Measurements from ENCODE around the gene TBC1D1.

TBC1D1 gene

GRCh38 chr4:38123555-38123954 is 232.7 kb downstream of the TBC1D1 start:
- Histone ChIP-seq H3K36me3 (peaks cover 91% of the 10 kb centered on the region), H3K9me3 (no peaks in the 10 kb centered on the region), H3K27ac (no peak overlapping the region), H3K4me1 (ENCODE audit: control insufficient read depth in 1 of 2, insufficient read depth in 1 of 2, low read depth in 1 of 2, low read length in 1 of 2) (no peaks in the 10 kb centered on the region), H3K27me3 (no peaks in the 10 kb centered on the region), H3K4me3 (ENCODE audit: low read depth in 1 of 2, low read length in 1 of 2) (no peak overlapping the region)
- no peak for TF ChIP-seq CTCF (IDR thresholded peaks at IDR 0.05)

- H3K36me3 ChIP-seq: peaks cover 91% of the 10 kb centered on the region
- no peaks in the 10 kb centered on the region for H3K9me3 ChIP-seq
- H3K27me3 ChIP-seq: no peaks in the 10 kb centered on the region
- TF ChIP-seq CTCF (IDR thresholded peaks at IDR 0.05): no peak
- H3K27ac ChIP-seq: no peak overlapping the region
- no peak overlapping the region for H3K4me3 ChIP-seq (ENCODE audit: low read depth in 1 of 2, low read length in 1 of 2)
- no peaks in the 10 kb centered on the region for H3K4me1 ChIP-seq (ENCODE audit: control insufficient read depth in 1 of 2, insufficient read depth in 1 of 2, low read depth in 1 of 2, low read length in 1 of 2)
Observed at GRCh38 chr4:38124961-38125360, 234.1 kb downstream of the TBC1D1 start.

- Histone ChIP-seq H3K36me3 (peaks cover 91% of the 10 kb centered on the region), H3K4me1 (ENCODE audit: control insufficient read depth in 1 of 2, insufficient read depth in 1 of 2, low read depth in 1 of 2, low read length in 1 of 2) (no peaks in the 10 kb centered on the region), H3K4me3 (ENCODE audit: low read depth in 1 of 2, low read length in 1 of 2) (no peak overlapping the region), H3K9me3 (no peaks in the 10 kb centered on the region), H3K27me3 (no peaks in the 10 kb centered on the region), H3K27ac (no peak overlapping the region)
- no peak for TF ChIP-seq CTCF (IDR thresholded peaks at IDR 0.05)
Observed at GRCh38 chr4:38125816-38126215, 234.9 kb downstream of the TBC1D1 start.

- Histone ChIP-seq H3K4me3 (ENCODE audit: low read depth in 1 of 2, low read length in 1 of 2) (no peak overlapping the region), H3K9me3 (no peaks in the 10 kb centered on the region), H3K27ac (no peak overlapping the region), H3K36me3 (peaks cover 94% of the 10 kb centered on the region), H3K27me3 (no peaks in the 10 kb centered on the region), H3K4me1 (ENCODE audit: control insufficient read depth in 1 of 2, insufficient read depth in 1 of 2, low read depth in 1 of 2, low read length in 1 of 2) (no peaks in the 10 kb centered on the region)
- TF ChIP-seq CTCF (IDR thresholded peaks at IDR 0.05): no peak
Observed at GRCh38 chr4:38128478-38129459, 237.9 kb downstream of the TBC1D1 start.

GRCh38 chr4:38129460-38130227 is 238.8 kb downstream of the TBC1D1 start:
- H3K4me1 ChIP-seq (ENCODE audit: control insufficient read depth in 1 of 2, insufficient read depth in 1 of 2, low read depth in 1 of 2, low read length in 1 of 2): no peaks in the 10 kb centered on the region
- no peaks in the 10 kb centered on the region for H3K9me3 ChIP-seq
- no peak overlapping the region for H3K27ac ChIP-seq
- peaks cover 94% of the 10 kb centered on the region for H3K36me3 ChIP-seq
- no peak for TF ChIP-seq CTCF (IDR thresholded peaks at IDR 0.05)
- no peak overlapping the region for H3K4me3 ChIP-seq (ENCODE audit: low read depth in 1 of 2, low read length in 1 of 2)
- H3K27me3 ChIP-seq: no peaks in the 10 kb centered on the region
